NB4 (cell line): ENCODE results near the gene CDCP2.

Experiments
- CTCF ChIP-seq: IDR thresholded peaks from one replicate; pipeline ENCODE4 v1.5.1; 2012; ENCODE audit warnings: low read depth, low read length
- MAX ChIP-seq: IDR thresholded peaks from 2 replicates; pipeline ENCODE4 v1.6.1; 2011; ENCODE audit warnings: low read depth, low read length
- POLR2A ChIP-seq: IDR thresholded peaks from 2 replicates; pipeline ENCODE4 v1.6.1; 2011; ENCODE audit warnings: mild to moderate bottlenecking; ENCODE audit not compliant: insufficient read length; ENCODE audit errors: extremely low read depth

GRCh38 chr1:54190526-54190925, 37.7 kb upstream of the CDCP2 start:
- TF ChIP-seq MAX = no peak
- TF ChIP-seq CTCF = no peak
- no peak for TF ChIP-seq POLR2A
